K562 (cell line): ENCODE measurements around the gene CHRNE. TPM values are rescaled to one million over a fixed set of nuclear protein-coding genes. Genes with fewer than 3 reads are reported as not detected.

ENCODE experiments used
- ELK1 ChIP-seq: sonication (generic); formaldehyde crosslinking; IDR thresholded peaks from 2 replicates; pipeline ENCODE4 v1.8.1; 2022; ENCODE audit warnings: missing genetic modification reagents
- FOXK1 ChIP-seq: sonication (generic); formaldehyde crosslinking; IDR thresholded peaks from 2 replicates; pipeline ENCODE4 v1.8.0; 2022; ENCODE audit warnings: missing genetic modification reagents, mild to moderate bottlenecking, borderline replicate concordance
- IRF2 ChIP-seq: sonication (generic); formaldehyde crosslinking; IDR thresholded peaks from 2 replicates; pipeline ENCODE4 v1.8.1; 2022; ENCODE audit warnings: mild to moderate bottlenecking, missing genetic modification reagents
- MEF2A ChIP-seq: IDR thresholded peaks from 2 replicates; pipeline ENCODE4 v1.6.1; 2011; ENCODE audit warnings: low read depth, mild to moderate bottlenecking, low read length, moderate library complexity; ENCODE audit not compliant: control insufficient read depth
- NKRF ChIP-seq: fragments of 450-650 bp; IDR thresholded peaks from 2 replicates; pipeline ENCODE4 v1.6.1; 2016; ENCODE audit warnings: borderline replicate concordance
- TCFL5 ChIP-seq: fragments of 250-450 bp; sonication (Bioruptor Pico); conservative IDR thresholded peaks from 2 replicates; pipeline ENCODE4 v1.6.1; 2021; ENCODE audit warnings: mild to moderate bottlenecking, moderate library complexity, matching md5 sums
- ZKSCAN1 ChIP-seq: fragments of 150-350 bp; IDR thresholded peaks from 2 replicates; pipeline ENCODE4 v1.6.1; 2016; ENCODE audit warnings: low read depth, low read length
- ZNF23 ChIP-seq: fragments of 250-450 bp; sonication (Bioruptor Pico); IDR thresholded peaks from 2 replicates; pipeline ENCODE4 v1.4.0; 2020; ENCODE audit warnings: mild to moderate bottlenecking
- polyA plus RNA-seq, 8 experiments: library from polyadenylated mRNA; depleted of rRNA in 4 of 8; stranded (reverse) in 5 of 8; unstranded in 3 of 8; fragments of >200 nt; fragmentation: Nextera tagmentation in 2 of 8; fragmentation: Illumina TruSeq in 1 of 8; extraction: Ambion mirVana in 2 of 8; extraction: Trizol in 1 of 8; gene quantifications; 2 replicates each; pipeline versions ENCODE4 v1.2.1 to v1.2.3, GENCODE V29; 2011 to 2014; ENCODE audit warnings: inconsistent platforms in 1 of 8, missing spikeins in 1 of 8
- total RNA-seq, 7 experiments: library from RNA; depleted of rRNA in 6 of 7; stranded (reverse); fragments of >200 nt in 6 of 7; fragmentation: Illumina TruSeq in 2 of 7; extraction: Trizol in 2 of 7; gene quantifications; 2 replicates each; pipeline versions ENCODE4 v1.2.1 to v1.2.3, GENCODE V29; 2011 to 2021; ENCODE audit warnings: low replicate concordance in 1 of 7
- TF ChIP-seq, protein P1 (sequence below): sonication (generic); IDR thresholded peaks from 2 replicates; pipeline ENCODE4 v1.6.1; 2016
- TF ChIP-seq, protein P2 (sequence below): conservative IDR thresholded peaks from 2 replicates; pipeline ENCODE4 v1.6.1; 2011; ENCODE audit warnings: low read depth, mild to moderate bottlenecking, low read length; ENCODE audit not compliant: control insufficient read depth

CHRNE gene
- total and polyA plus RNA-seq, 9 of the 15 experiments (the other 6 are each of a cell fraction or from before 2014, with no cell fraction given): not detected

- TF ChIP-seq ELK1 (CRISPR knock-in tag) (no peak), ZKSCAN1 (no peak), FOXK1 (no peak), IRF2 (CRISPR knock-in tag) (no peak), NKRF (no peak), TCFL5 (no peak), ZNF23 (CRISPR knock-in tag) (no peak), MEF2A (no peak)
- TF ChIP-seq, protein P1, sequence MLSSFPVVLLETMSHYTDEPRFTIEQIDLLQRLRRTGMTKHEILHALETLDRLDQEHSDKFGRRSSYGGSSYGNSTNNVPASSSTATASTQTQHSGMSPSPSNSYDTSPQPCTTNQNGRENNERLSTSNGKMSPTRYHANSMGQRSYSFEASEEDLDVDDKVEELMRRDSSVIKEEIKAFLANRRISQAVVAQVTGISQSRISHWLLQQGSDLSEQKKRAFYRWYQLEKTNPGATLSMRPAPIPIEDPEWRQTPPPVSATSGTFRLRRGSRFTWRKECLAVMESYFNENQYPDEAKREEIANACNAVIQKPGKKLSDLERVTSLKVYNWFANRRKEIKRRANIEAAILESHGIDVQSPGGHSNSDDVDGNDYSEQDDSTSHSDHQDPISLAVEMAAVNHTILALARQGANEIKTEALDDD: no peak
- TF ChIP-seq, protein P2, sequence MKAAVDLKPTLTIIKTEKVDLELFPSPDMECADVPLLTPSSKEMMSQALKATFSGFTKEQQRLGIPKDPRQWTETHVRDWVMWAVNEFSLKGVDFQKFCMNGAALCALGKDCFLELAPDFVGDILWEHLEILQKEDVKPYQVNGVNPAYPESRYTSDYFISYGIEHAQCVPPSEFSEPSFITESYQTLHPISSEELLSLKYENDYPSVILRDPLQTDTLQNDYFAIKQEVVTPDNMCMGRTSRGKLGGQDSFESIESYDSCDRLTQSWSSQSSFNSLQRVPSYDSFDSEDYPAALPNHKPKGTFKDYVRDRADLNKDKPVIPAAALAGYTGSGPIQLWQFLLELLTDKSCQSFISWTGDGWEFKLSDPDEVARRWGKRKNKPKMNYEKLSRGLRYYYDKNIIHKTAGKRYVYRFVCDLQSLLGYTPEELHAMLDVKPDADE: no peak; the same call in 1 of the 2 replicates
Observed at GRCh38 chr17:4948166-4948930, 45.5 kb upstream of the CHRNE start, which contains the start of gene PFN1 (continued).
